ENCODE measurements around the gene SPHKAP. TPM values are rescaled to one million over a fixed set of nuclear protein-coding genes. Genes with fewer than 3 reads are reported as not detected.

SPHKAP gene
- total RNA-seq, 2 donors from 2014 or later, result 0.08 to 0.10 TPM

DNA sequence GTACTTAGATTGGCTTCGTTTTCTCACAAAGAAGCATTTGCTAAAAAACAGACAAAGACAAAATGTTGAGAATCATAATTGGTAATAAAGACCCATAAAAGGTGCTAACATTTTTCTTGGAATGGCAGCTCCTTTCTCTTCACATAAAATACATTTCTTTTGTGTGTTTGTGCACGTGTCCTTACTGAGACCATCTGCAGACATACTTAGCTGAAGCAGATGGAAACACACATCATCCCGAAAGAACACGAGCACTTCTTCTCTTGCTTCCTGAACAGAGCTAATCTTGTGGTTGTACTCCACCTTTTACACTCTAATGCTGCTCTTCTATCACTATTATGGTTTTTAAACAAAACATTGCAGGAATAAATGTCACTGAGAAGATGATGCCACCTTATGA is 142.5 kb downstream of the SPHKAP start:
- intact Hi-C loops (cut with DNase I), result no loop called here
- Histone ChIP-seq H3K27ac (no peak overlapping the region), H3K9ac (ENCODE audit: low read depth in 2 of 2, low read length in 2 of 2) (no peak overlapping the region), H3K9me3 (no peaks in the 10 kb centered on the region), H3K36me3 (no peaks in the 10 kb centered on the region), H3K4me3 (no peak overlapping the region), H3K4me1 (no peaks in the 10 kb centered on the region), H3K27me3 (no peaks in the 10 kb centered on the region)
- no peak for DNase-seq
- no peak for TF ChIP-seq CTCF (IDR thresholded peaks at IDR 0.05)

- no peak for DNase-seq
- no peak for TF ChIP-seq CTCF (IDR thresholded peaks at IDR 0.05)
- intact Hi-C loops (cut with DNase I), result no loop called here
- no peaks in the 10 kb centered on the region for H3K27me3 ChIP-seq
- no peak overlapping the region for H3K9ac ChIP-seq (ENCODE audit: low read depth in 2 of 2, low read length in 2 of 2)
- no peaks in the 10 kb centered on the region for H3K9me3 ChIP-seq
- H3K27ac ChIP-seq, result no peak overlapping the region
- H3K36me3 ChIP-seq, result no peaks in the 10 kb centered on the region
- no peak overlapping the region for H3K4me3 ChIP-seq
- H3K4me1 ChIP-seq, result no peaks in the 10 kb centered on the region
These were observed 143.6 kb downstream of the SPHKAP start for GRCh38 chr2:228037915-228038314.

GRCh38 chr2:228023619-228024018 is 157.9 kb downstream of the SPHKAP start:
- Histone ChIP-seq H3K9ac (ENCODE audit: low read depth in 2 of 2, low read length in 2 of 2) (no peak overlapping the region), H3K4me1 (no peaks in the 10 kb centered on the region), H3K36me3 (no peaks in the 10 kb centered on the region), H3K4me3 (no peak overlapping the region), H3K27ac (no peak overlapping the region), H3K27me3 (no peaks in the 10 kb centered on the region), H3K9me3 (no peaks in the 10 kb centered on the region)
- no peak for TF ChIP-seq CTCF (IDR thresholded peaks at IDR 0.05)
- no peak for DNase-seq
- intact Hi-C loops (cut with DNase I), result no loop called here

DNA sequence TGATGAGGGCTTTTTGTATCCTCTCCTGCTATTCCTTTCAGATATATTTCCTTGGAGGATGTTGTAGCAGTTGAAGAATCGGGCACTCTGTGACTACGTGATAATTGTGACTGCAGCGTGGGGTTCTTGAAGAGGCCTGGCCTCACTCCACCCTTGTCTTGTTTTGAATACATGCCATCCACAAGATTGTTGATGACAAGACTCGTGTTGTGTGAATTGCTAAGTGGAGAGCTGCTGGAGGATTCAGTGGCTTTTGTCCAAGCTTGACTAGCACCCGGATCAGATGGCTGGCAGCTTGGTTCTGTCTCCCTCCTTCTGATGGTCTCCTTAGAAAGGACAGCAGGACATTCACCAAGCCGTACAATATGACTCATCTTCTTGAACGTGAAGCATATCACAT is 163.2 kb downstream of the SPHKAP start:
- no peaks in the 10 kb centered on the region for H3K9me3 ChIP-seq
- no peaks in the 10 kb centered on the region for H3K36me3 ChIP-seq
- no peaks in the 10 kb centered on the region for H3K27me3 ChIP-seq
- no peak overlapping the region for H3K4me3 ChIP-seq
- H3K27ac ChIP-seq, result no peak overlapping the region
- intact Hi-C loops (cut with DNase I), result no loop called here
- no peak for TF ChIP-seq CTCF (IDR thresholded peaks at IDR 0.05)
- no peak for DNase-seq
- H3K4me1 ChIP-seq, result no peaks in the 10 kb centered on the region
- no peak overlapping the region for H3K9ac ChIP-seq (ENCODE audit: low read depth in 2 of 2, low read length in 2 of 2)

GRCh38 chr2:228017784-228018183 is 163.7 kb downstream of the SPHKAP start:
- Histone ChIP-seq H3K9me3 (no peaks in the 10 kb centered on the region), H3K9ac (ENCODE audit: low read depth in 2 of 2, low read length in 2 of 2) (no peak overlapping the region), H3K4me1 (no peaks in the 10 kb centered on the region), H3K27me3 (no peaks in the 10 kb centered on the region), H3K27ac (no peak overlapping the region), H3K4me3 (no peak overlapping the region), H3K36me3 (no peaks in the 10 kb centered on the region)
- intact Hi-C loops (cut with DNase I), result no loop called here
- no peak for DNase-seq
- TF ChIP-seq CTCF (IDR thresholded peaks at IDR 0.05), result no peak

DNA sequence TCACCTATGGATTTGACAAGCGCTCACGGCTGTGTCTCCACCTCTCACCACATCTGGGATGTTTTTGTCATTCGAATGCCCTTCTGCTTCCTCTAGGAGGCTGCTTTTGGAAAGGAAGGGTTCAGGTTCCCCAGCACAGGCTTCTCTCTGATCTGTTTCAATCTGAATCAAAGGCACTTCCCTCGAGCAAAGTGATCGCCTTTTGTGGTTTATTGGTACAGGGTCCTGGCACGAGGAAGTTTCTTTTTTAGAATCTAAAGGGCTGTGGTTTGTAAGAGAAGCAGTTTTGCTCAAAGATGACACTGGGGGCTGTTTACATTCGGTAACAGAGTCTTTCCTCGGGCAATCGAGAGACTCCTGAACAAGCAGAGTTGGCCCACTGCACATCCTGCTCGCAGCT is 165.1 kb downstream of the SPHKAP start:
- DNase-seq, result no peak
- TF ChIP-seq CTCF (IDR thresholded peaks at IDR 0.05), result no peak
- Histone ChIP-seq H3K27ac (no peak overlapping the region), H3K27me3 (no peaks in the 10 kb centered on the region), H3K36me3 (no peaks in the 10 kb centered on the region), H3K4me3 (no peak overlapping the region), H3K4me1 (no peaks in the 10 kb centered on the region), H3K9ac (ENCODE audit: low read depth in 2 of 2, low read length in 2 of 2) (no peak overlapping the region), H3K9me3 (no peaks in the 10 kb centered on the region)
- intact Hi-C loops (cut with DNase I), result no loop called here

Measured in colonic mucosa (tissue), 4 donors.